Tibial nerve (tissue), 4 donors: ENCODE results near the gene ROCK2.

Experiments
- CTCF ChIP-seq, 5 experiments: fragments of 200-600 bp in 3 of 5; fragments of 450-650 bp in 2 of 5; sonication (generic) in 3 of 5; IDR thresholded peaks; one replicate each; pipeline ENCODE4 v1.5.1; 2016 to 2019; ENCODE audit warnings: antibody characterized with exemption in 5 of 5, mild to moderate bottlenecking in 3 of 5, moderate library complexity in 2 of 5
- EP300 ChIP-seq, 2 donors: sonication (generic); formaldehyde crosslinking; IDR thresholded peaks; one replicate each; pipeline ENCODE4 v1.6.1; 2017; ENCODE audit warnings: antibody characterized with exemption in 2 of 2, mild to moderate bottlenecking in 1 of 2

- no peak for TF ChIP-seq CTCF (IDR thresholded peaks at IDR 0.05)
- TF ChIP-seq EP300 (IDR thresholded peaks at IDR 0.05): no peak
Measured at GRCh38 chr2:11307764-11308415, 36.5 kb downstream of the ROCK2 start.
